AG09319 (cell line): Measurements from ENCODE around the gene ITIH5.

Experiments
- DNase-seq: peaks from one replicate; pipeline ENCODE4 v3.0.0-alpha.2; 2010; ENCODE audit warnings: low read depth; ENCODE audit errors: extremely low read depth
- CTCF ChIP-seq: IDR thresholded peaks from 2 replicates; pipeline ENCODE4 v1.5.1; 2011; ENCODE audit warnings: low read depth, mild to moderate bottlenecking, inconsistent platforms, low read length, moderate library complexity

The ITIH5 gene

GRCh38 chr10:7592627-7593026 lies 74.1 kb downstream of the ITIH5 start:
- no peak for DNase-seq
- TF ChIP-seq CTCF, result no peak

DNA sequence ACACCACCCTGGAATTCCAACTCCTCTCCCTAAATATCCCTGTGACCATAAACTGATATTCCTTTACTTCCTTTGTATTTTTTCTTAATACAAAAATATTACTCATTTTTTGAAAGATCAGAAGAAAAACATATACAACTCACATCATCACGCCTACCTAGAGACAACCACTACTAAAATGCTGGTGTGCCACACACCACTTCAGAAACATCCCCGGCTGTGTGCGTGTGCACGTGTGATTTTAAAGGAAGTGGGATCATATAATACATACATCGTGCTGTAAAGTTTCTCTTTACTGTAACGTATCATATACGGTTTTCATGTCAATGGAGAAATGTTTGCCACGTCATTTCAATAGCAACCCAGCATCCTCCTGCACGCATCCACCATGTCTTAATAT lies 76.5 kb downstream of the ITIH5 start:
- TF ChIP-seq CTCF, result no peak
- no peak for DNase-seq

DNA sequence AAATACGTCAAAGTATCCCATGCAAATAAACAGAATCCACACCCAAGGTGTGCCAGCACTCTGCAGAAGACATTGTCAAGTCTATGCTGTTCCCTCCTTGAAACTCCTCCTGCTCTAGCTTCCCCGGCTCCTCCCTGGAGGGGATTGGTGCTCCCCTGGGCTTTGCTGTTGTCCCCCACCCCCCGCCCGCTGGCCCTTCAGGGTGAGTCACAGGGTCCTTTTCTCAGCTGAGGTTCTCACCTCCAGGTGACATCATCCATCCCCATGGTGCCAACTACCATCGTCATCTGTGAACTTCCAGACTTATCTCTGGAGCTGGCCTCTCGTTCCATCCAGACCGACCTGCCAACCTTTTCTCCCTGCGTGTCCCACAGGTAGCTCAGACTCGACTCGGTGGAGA lies 77.0 kb downstream of the ITIH5 start:
- no peak for DNase-seq
- TF ChIP-seq CTCF, result no peak

GRCh38 chr10:7587865-7588188 lies 78.9 kb downstream of the ITIH5 start:
- no peak for TF ChIP-seq CTCF
- no peak for DNase-seq

DNA sequence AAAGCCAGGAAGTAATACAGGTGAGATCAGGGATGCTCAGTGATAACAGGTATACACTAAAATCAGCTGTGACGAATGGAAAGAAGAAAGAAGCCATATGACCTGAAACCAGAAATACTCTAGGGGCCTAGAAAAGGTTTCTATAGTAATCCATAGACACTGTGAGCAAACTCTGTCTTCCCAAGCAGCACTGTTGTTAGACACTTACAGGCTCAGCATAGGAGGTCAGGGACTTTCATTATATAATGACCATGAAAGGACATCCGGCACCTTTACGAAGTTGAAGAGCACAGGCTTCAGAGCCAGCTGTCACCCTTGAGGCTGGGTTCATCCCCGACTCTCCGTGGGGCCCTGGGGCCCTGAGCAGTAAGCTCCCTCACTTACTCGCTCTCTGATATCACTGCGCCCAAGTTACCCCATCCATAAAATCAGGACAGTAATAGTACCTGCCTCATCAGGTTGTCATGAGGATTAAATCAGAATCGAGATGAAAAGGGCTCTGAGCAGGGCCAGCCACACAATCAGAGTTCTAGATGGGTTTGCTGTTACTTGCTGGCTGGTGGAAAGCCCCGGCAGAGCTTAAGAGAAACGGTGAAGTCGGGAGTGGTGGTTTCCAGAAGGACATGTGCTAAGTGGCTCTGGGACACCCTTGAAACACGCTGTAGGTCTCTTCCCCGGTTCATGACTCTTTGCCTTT lies 79.5 kb downstream of the ITIH5 start:
- no peak for TF ChIP-seq CTCF
- no peak for DNase-seq

GRCh38 chr10:7585228-7585627 lies 81.5 kb downstream of the ITIH5 start:
- no peak for TF ChIP-seq CTCF
- no peak for DNase-seq

DNA sequence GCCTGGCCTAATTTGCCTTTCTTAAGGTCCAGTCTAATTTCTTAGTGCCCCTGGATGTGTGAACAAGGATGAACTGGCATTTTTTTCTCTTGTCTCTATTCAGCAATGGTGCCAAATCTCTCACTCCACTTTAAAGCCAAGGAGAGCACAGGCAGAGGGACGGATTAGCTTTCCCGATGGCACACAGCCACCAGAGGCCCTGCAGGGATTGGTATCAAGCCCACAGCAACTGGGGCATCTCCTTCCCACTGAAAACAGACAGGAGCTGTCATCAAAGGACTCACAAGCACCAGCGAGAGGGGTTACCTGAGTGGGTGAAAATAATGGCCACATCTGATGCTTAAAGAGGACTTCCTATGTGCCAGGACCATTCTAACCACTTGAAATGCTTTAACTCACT lies 83.1 kb downstream of the ITIH5 start:
- no peak for TF ChIP-seq CTCF
- no peak for DNase-seq
